Type B pancreatic cell (in vitro differentiated cells): Measurements from ENCODE around the gene SERAC1. TPM values are rescaled to one million over a fixed set of nuclear protein-coding genes. Genes with fewer than 3 reads are reported as not detected.
"Not testable (repeated sequence)": the region's sequence is repeated elsewhere in the genome, so short reads cannot be mapped to it uniquely, and the experiment has no call there.

Experiments used
- DNase-seq: peaks from one replicate; pipeline ENCODE4 v3.0.0; 2021; ENCODE audit warnings: mixed read lengths; ENCODE audit not compliant: unreplicated experiment; ENCODE audit errors: extremely low spot score
- H3K27ac Mint-ChIP-seq: 2 replicates; pipeline ENCODE4 v1.8.0; 2021; ENCODE audit warnings: mild to moderate bottlenecking, mixed read lengths
- H3K27me3 Mint-ChIP-seq: 2 replicates; pipeline ENCODE4 v1.8.0; 2021; ENCODE audit warnings: mixed read lengths
- H3K36me3 Mint-ChIP-seq: 2 replicates; pipeline ENCODE4 v1.8.0; 2021; ENCODE audit warnings: mixed read lengths
- H3K4me1 Mint-ChIP-seq: one replicate; pipeline ENCODE4 v1.8.0; 2021; ENCODE audit warnings: mixed read lengths; ENCODE audit not compliant: unreplicated experiment
- H3K4me3 Mint-ChIP-seq: 2 replicates; pipeline ENCODE4 v1.8.0; 2021; ENCODE audit warnings: mild to moderate bottlenecking, mixed read lengths
- H3K9me3 Mint-ChIP-seq: 2 replicates; pipeline ENCODE4 v1.8.0; 2021; ENCODE audit warnings: mixed read lengths
- total RNA-seq: library from RNA; stranded (reverse); gene quantifications from 2 replicates; pipeline ENCODE4 v1.2.1, GENCODE V29; 2021; ENCODE audit warnings: low replicate concordance
- TF ChIP-seq, protein P1 (sequence below): fragments of 200-600 bp; sonication (generic); conservative IDR thresholded peaks from 2 replicates; pipeline ENCODE4 v1.5.0; 2021; ENCODE audit warnings: antibody characterized with exemption, mild to moderate bottlenecking

The SERAC1 gene
- total RNA-seq, 1 donor from 2014 or later: 11.2 TPM

DNA sequence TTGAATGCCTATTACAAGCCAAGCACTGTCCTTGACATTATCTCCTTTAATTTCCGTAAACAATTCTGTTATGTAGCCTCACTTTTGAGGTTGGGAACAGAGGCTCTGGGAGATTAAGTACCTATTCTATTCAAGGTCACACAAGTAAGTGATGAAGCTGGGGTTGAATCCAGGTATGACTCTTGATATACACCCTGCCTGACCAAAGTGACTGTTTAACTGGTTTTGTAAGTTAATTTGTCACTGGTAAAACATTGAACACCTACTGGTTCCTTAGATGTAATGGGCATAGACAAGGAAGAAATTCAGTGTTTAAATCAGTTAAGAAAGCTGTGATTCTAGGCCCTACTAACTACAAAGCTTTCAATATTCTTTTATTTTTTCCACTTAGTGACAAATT lies 23.0 kb upstream of the SERAC1 start:
- no peak for DNase-seq
- TF ChIP-seq, protein P1, sequence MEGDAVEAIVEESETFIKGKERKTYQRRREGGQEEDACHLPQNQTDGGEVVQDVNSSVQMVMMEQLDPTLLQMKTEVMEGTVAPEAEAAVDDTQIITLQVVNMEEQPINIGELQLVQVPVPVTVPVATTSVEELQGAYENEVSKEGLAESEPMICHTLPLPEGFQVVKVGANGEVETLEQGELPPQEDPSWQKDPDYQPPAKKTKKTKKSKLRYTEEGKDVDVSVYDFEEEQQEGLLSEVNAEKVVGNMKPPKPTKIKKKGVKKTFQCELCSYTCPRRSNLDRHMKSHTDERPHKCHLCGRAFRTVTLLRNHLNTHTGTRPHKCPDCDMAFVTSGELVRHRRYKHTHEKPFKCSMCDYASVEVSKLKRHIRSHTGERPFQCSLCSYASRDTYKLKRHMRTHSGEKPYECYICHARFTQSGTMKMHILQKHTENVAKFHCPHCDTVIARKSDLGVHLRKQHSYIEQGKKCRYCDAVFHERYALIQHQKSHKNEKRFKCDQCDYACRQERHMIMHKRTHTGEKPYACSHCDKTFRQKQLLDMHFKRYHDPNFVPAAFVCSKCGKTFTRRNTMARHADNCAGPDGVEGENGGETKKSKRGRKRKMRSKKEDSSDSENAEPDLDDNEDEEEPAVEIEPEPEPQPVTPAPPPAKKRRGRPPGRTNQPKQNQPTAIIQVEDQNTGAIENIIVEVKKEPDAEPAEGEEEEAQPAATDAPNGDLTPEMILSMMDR: no peak
- Mint-ChIP-seq H3K4me1 (peaks cover 4% of the 10 kb centered on the region), H3K27me3 (no peaks in the 10 kb centered on the region), H3K27ac (peak overlapping the region; percentile 75), H3K4me3 (peak overlapping the region; percentile 35), H3K36me3 (peaks cover 20% of the 10 kb centered on the region), H3K9me3 (no peaks in the 10 kb centered on the region)

DNA sequence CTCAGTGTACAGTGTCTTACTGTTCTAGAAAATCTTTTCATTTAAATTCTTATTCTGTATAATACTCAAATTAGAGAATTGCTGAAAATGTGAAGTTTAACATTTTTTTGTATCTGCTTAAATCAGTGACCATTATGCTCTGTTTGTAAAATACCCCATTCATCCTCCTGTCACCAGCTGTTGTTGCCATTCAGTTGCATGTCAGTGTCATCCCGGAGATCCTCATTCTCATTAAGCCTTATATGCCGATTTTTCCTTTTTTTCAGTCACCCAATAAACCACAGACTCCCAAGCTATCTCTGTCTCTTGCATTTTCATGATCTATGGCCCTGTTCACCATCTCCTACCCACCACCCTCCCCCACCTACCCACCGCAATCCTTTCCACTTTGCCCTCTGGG lies 20.5 kb upstream of the SERAC1 start:
- Mint-ChIP-seq H3K9me3 (no peaks in the 10 kb centered on the region), H3K27ac (no peak overlapping the region), H3K36me3 (peaks cover 15% of the 10 kb centered on the region), H3K4me3 (no peak overlapping the region), H3K4me1 (no peaks in the 10 kb centered on the region), H3K27me3 (no peaks in the 10 kb centered on the region)
- DNase-seq: no peak
- TF ChIP-seq, protein P1: no peak

DNA sequence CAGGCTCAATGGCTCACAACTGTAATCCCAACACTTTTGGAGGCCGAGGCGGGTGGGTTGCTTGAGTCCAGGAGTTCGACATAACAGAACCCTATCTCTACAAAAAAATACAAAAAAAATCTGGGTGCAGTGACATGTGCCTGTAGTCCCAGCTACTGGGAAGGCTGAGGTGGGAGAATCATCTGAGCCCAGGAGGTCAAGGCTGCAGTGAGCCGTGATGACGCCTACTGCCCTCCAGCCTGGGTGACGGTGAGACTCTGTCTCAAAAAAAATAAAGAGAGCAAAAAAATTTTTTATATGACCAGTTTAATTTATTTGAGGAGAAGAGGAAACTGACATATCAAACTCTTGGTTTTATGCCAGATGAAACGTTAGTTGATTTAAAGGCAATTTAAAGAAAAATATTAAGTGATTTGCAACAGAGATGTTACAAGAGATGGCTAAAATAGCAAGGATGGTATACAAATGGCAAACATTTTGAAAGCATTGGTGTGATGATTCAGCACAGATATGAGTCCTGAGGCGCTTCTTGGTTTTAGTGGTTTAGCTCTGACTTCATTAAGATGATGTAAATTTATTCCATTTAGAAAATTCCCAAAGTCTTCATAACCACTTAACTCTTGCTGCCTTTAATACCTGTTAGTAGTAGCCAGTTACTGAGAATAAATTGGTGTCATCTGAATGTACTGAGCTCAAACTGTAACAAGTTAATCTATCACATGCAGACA lies 17.8 kb upstream of the SERAC1 start:
- Mint-ChIP-seq H3K27ac (no peak overlapping the region), H3K36me3 (peaks cover 25% of the 10 kb centered on the region), H3K9me3 (peaks cover 1% of the 10 kb centered on the region), H3K4me3 (no peak overlapping the region), H3K4me1 (no peaks in the 10 kb centered on the region), H3K27me3 (no peaks in the 10 kb centered on the region)
- TF ChIP-seq, protein P1: no peak
- no peak for DNase-seq

DNA sequence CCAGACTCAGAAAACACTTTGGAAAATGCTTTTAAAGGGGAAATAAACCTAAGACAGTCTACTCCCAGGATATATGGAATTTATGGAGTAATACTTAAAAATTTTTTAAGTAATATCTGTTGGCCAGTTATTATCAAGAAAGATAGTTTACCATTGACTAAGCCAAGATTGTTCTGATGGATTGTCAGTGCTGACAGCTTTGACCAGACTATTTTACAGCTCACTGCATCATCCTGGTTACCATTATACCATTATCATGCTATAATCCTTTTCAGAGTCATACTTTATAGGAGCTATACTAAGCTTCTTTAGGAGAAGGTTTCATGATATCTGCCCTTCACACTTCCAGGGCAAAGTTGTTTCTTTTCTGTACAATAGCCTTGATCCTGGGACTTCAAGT lies 16.5 kb upstream of the SERAC1 start:
- TF ChIP-seq, protein P1: no peak
- Mint-ChIP-seq H3K4me1 (no peaks in the 10 kb centered on the region), H3K36me3 (peaks cover 36% of the 10 kb centered on the region), H3K4me3 (no peak overlapping the region), H3K27ac (no peak overlapping the region), H3K9me3 (peaks cover 6% of the 10 kb centered on the region), H3K27me3 (no peaks in the 10 kb centered on the region)
- DNase-seq: no peak

DNA sequence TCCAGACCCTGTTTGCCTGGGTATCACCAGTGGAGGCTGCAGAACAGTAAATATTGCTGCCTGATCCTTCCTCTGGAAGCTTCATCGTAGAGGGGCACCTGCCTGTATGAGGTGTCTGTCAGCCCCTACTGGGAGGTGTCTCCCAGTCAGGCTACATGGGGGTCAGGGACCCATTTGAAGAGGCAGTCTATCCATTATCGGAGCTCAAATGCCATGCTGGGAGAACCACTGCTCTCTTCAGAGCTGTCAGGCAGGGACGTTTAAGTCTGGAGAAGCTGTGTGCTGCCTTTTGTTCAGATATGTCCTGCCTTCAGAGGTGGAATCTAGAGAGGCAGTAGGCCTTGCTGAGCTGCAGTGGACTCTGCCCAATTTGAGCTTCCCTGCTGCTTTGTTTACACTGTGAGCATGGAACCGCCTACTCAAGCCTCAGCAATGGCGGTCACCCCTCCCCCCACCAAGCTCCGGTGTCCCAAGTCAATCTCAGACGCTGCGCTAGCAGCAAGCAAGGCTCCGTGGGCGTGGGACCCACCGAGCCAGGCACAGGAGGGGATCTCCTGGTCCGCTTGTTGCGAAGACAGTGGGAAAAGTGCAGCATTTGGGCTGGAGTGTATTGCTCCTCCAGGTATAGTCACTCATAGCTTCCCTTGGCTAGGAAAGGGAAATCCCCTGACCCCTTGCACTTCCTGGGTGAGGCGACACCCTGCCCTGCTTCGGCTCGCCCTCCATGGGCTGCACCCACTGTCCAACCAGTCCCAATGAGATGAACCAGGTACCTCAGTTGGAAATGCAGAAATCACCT lies 15.3 kb upstream of the SERAC1 start:
- not testable (repeated sequence) for H3K4me1 Mint-ChIP-seq, H3K27me3 Mint-ChIP-seq, DNase-seq, H3K9me3 Mint-ChIP-seq, H3K27ac Mint-ChIP-seq, H3K4me3 Mint-ChIP-seq
- peaks cover 49% of the 10 kb centered on the region for H3K36me3 Mint-ChIP-seq

DNA sequence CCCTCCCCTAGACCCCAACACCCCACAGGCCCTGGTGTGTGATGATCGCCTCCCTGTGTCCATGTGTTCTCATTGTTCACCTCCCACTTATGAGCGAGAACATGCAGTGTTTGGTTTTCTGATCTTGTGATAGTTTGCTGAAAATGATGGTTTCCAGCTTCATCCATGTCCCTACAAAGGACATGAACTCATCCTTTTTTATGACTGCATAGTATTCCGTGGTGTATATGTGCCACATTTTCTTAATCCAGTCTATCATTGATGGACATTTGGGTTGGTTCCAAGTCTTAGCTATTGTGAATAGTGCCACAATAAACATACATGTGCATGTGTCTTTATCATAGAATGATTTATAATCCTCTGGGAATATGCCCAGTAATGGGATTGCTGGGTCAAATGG lies 9.7 kb upstream of the SERAC1 start:
- not testable (repeated sequence) for H3K27me3 Mint-ChIP-seq, DNase-seq, H3K4me3 Mint-ChIP-seq, H3K27ac Mint-ChIP-seq, H3K9me3 Mint-ChIP-seq, H3K4me1 Mint-ChIP-seq
- H3K36me3 Mint-ChIP-seq: peaks cover 50% of the 10 kb centered on the region
